Left ventricle myocardium inferior (tissue), 1 donor: ENCODE measurements around the gene MRPL37. TPM values are rescaled to one million over a fixed set of nuclear protein-coding genes. Genes with fewer than 3 reads are reported as not detected.
"Not testable (repeated sequence)": the region's sequence is repeated elsewhere in the genome, so short reads cannot be mapped to it uniquely, and the experiment has no call there.

Experiments used
- DNase-seq: peaks from one replicate; pipeline ENCODE4 v3.0.0-alpha.2; 2020
- H3K27ac ChIP-seq: fragments of 200-600 bp; replicated peaks from 2 replicates; pipeline ENCODE4 v1.8.0; 2021
- H3K27me3 ChIP-seq: fragments of 200-600 bp; 2 replicates; pipeline ENCODE4 v1.8.0; 2021; ENCODE audit warnings: low read depth
- H3K36me3 ChIP-seq: fragments of 200-600 bp; 2 replicates; pipeline ENCODE4 v1.8.0; 2021
- H3K4me1 ChIP-seq: fragments of 200-600 bp; 2 replicates; pipeline ENCODE4 v1.8.0; 2021
- H3K4me3 ChIP-seq: fragments of 200-600 bp; 2 replicates; pipeline ENCODE4 v1.8.0; 2021; ENCODE audit warnings: mild to moderate bottlenecking, moderate library complexity
- H3K9me3 ChIP-seq: fragments of 200-600 bp; replicated peaks from 2 replicates; pipeline ENCODE4 v1.8.0; 2021
- intact Hi-C: fragments of 100-400 bp; cut with micrococcal nuclease; formaldehyde crosslinking; loops from one replicate; pipeline ENCODE4 v1.11.0; 2022
- total RNA-seq: library from RNA; stranded (reverse); fragmentation: NEBNext Ultra II Directional; extraction: Animal tissue kit (Norgen Biotek cat#: 25700); gene quantifications from one replicate; pipeline ENCODE4 v1.2.1, GENCODE V29; 2021
- TF ChIP-seq, protein P1 (sequence below): fragments of 200-600 bp; IDR thresholded peaks from 2 replicates; pipeline ENCODE4 v1.8.0; 2021; ENCODE audit warnings: antibody characterized with exemption, mild to moderate bottlenecking, borderline replicate concordance
- donor health status: DM: no; HTN: yes; CAD: no; lungs with severe emphysema.

Gene MRPL37
- total RNA-seq, 1 donor from 2014 or later, result 78.3 TPM

DNA sequence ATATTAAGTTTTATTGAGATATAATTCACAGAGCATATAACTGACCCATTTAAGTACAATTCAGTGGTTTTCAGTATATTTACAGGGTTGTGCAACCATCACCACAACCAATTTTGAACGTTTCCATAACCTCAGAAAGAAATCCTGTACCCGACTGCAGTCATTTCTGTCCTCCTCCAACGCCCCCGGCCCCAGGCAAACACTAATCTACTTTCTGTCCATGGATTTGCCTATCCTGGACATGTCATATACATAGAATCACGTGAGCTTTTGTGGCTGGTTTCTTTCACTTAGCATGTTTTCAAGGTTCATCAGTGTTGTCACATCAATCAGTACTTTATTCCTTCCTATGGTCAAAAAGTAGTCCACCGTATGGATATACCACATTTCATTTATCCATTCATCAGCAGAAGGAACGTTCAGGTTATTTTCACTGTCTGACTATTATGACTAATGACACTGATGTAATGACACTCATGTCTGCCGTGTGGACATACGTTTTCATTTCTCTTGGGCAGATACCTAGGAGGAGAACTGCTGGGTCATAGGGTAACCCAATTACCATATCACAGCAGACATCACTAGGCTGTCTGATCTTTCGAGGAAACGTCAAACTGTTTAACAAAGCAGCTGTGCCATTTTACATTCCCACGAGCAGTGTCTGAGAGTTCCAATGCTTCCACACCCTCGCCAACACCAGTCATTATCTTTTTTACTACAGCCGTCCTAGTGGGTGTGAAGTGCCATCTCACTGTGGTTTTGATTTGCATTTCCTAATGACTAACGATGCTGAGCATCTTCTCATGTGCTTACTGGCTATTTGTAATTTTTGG, 30.8 kb downstream of the MRPL37 start:
- no peak for DNase-seq
- TF ChIP-seq, protein P1, sequence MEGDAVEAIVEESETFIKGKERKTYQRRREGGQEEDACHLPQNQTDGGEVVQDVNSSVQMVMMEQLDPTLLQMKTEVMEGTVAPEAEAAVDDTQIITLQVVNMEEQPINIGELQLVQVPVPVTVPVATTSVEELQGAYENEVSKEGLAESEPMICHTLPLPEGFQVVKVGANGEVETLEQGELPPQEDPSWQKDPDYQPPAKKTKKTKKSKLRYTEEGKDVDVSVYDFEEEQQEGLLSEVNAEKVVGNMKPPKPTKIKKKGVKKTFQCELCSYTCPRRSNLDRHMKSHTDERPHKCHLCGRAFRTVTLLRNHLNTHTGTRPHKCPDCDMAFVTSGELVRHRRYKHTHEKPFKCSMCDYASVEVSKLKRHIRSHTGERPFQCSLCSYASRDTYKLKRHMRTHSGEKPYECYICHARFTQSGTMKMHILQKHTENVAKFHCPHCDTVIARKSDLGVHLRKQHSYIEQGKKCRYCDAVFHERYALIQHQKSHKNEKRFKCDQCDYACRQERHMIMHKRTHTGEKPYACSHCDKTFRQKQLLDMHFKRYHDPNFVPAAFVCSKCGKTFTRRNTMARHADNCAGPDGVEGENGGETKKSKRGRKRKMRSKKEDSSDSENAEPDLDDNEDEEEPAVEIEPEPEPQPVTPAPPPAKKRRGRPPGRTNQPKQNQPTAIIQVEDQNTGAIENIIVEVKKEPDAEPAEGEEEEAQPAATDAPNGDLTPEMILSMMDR, result no peak
- Histone ChIP-seq H3K9me3 (no peaks in the 10 kb centered on the region), H3K36me3 (peaks cover 16% of the 10 kb centered on the region), H3K27ac (no peak overlapping the region), H3K4me3 (no peak overlapping the region), H3K27me3 (no peaks in the 10 kb centered on the region), H3K4me1 (peaks cover 10% of the 10 kb centered on the region)
- intact Hi-C loops, result no loop called here

DNA sequence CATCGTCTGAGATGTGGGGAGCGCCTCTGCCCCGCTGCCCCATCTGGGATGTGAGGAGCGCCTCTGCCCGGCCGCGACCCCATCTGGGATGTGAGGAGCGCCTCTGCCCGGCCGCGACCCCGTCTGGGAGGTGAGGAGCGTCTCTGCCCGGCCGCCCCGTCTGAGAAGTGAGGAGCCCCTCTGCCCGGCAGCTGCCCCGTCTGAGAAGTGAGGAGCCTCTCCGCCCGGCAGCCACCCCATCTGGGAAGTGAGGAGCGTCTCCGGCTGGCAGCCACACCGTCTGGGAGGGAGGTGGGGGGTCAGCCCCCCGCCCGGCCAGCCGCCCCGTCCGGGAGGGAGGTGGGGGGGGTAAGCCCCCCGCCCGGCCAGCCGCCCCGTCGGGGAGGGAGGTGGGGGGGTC, 33.2 kb downstream of the MRPL37 start:
- H3K27me3 ChIP-seq, DNase-seq, H3K9me3 ChIP-seq, H3K4me3 ChIP-seq, intact Hi-C loops, H3K27ac ChIP-seq: not testable (repeated sequence)
- peaks cover 25% of the 10 kb centered on the region for H3K36me3 ChIP-seq
- peaks cover 10% of the 10 kb centered on the region for H3K4me1 ChIP-seq

- DNase-seq, result no peak
- no peaks in the 10 kb centered on the region for H3K9me3 ChIP-seq
- H3K36me3 ChIP-seq, result peaks cover 36% of the 10 kb centered on the region
- no peaks in the 10 kb centered on the region for H3K27me3 ChIP-seq
- H3K27ac ChIP-seq, result no peak overlapping the region
- TF ChIP-seq, protein P1, result no peak
- intact Hi-C loops, result no loop called here
- no peak overlapping the region for H3K4me3 ChIP-seq
- H3K4me1 ChIP-seq, result peaks cover 5% of the 10 kb centered on the region
Observed at GRCh38 chr1:54234284-54234683, 34.3 kb downstream of the MRPL37 start.

DNA sequence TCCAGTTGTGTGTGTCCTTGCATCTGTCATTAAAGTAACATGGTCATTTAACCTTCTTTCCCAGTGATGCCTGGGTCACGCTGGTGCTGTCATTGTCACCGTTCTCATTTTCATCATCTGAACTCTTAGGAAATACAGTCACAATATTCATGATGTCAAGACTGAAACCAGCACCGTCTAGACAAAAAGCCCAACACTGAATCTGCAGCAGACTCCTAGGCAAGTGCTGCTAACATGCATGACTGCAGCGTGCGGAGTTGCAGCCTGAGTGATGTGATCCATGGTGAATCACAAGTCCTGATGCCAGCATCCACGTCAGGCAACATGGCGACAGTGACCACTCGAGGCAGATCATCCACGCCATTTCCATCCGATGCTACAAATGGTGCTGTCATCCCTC, 37.6 kb downstream of the MRPL37 start:
- Histone ChIP-seq H3K9me3 (no peaks in the 10 kb centered on the region), H3K36me3 (peaks cover 61% of the 10 kb centered on the region), H3K27ac (no peak overlapping the region), H3K27me3 (no peaks in the 10 kb centered on the region), H3K4me3 (no peak overlapping the region), H3K4me1 (no peaks in the 10 kb centered on the region)
- TF ChIP-seq, protein P1, result no peak
- no peak for DNase-seq
- intact Hi-C loops, result no loop called here

- Histone ChIP-seq H3K36me3 (peaks cover 70% of the 10 kb centered on the region), H3K4me1 (no peaks in the 10 kb centered on the region), H3K27me3 (no peaks in the 10 kb centered on the region), H3K4me3 (no peak overlapping the region), H3K27ac (no peak overlapping the region), H3K9me3 (no peaks in the 10 kb centered on the region)
- TF ChIP-seq, protein P1, result no peak
- intact Hi-C loops, result no loop called here
- no peak for DNase-seq
Observed at GRCh38 chr1:54238353-54239034, 38.5 kb downstream of the MRPL37 start.

DNA sequence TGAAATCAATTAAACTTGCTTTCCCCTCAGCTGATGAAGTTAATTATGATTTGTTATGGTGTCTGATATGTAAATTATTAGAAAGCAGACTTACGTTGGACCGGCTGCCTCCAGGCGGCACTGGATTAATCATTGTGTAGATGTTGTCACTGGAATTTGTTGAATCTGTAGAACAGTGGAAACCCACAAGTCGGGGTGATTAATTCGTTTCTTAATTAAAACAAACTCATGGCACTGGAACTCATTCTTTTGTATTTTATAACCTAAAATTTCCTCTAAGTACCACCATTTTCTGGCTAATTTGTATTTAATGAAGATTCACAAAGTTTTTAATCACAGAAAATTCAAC, 39.0 kb downstream of the MRPL37 start:
- Histone ChIP-seq H3K9me3 (no peaks in the 10 kb centered on the region), H3K27ac (no peak overlapping the region), H3K4me3 (no peak overlapping the region), H3K4me1 (no peaks in the 10 kb centered on the region), H3K36me3 (peaks cover 74% of the 10 kb centered on the region), H3K27me3 (no peaks in the 10 kb centered on the region)
- intact Hi-C loops, result no loop called here
- TF ChIP-seq, protein P1, result no peak
- no peak for DNase-seq
